Liver (tissue), 3 donors: ENCODE data around the gene MTHFD2L.

Experiments used
- CTCF ChIP-seq: fragments of 150-350 bp; IDR thresholded peaks from 2 replicates; pipeline ENCODE4 v1.5.1; 2017; ENCODE audit warnings: improper control_type of control experiment, low read depth, low read length; ENCODE audit not compliant: missing input control
- FOXA2 ChIP-seq: IDR thresholded peaks from 2 replicates; pipeline ENCODE4 v1.6.1; 2016; ENCODE audit warnings: antibody characterized with exemption
- GABPA ChIP-seq, 2 donors: IDR thresholded peaks in 1 of 2; conservative IDR thresholded peaks in 1 of 2; 2 replicates each; pipeline ENCODE4 v1.6.1; 2016; ENCODE audit warnings: antibody characterized with exemption in 2 of 2, mild to moderate bottlenecking in 1 of 2, moderate library complexity in 1 of 2
- HNF4A ChIP-seq, 2 donors: conservative IDR thresholded peaks; 2 replicates each; pipeline ENCODE4 v1.6.1; 2016; ENCODE audit warnings: antibody characterized with exemption in 2 of 2, mild to moderate bottlenecking in 2 of 2
- JUND ChIP-seq, 2 donors: IDR thresholded peaks; 2 replicates each; pipeline ENCODE4 v1.6.1; 2016; ENCODE audit warnings: antibody characterized with exemption in 2 of 2
- MAX ChIP-seq: IDR thresholded peaks from 2 replicates; pipeline ENCODE4 v1.6.1; 2016; ENCODE audit warnings: antibody characterized with exemption
- RAD21 ChIP-seq, 2 donors: IDR thresholded peaks; 2 replicates each; pipeline ENCODE4 v1.6.1; 2016; ENCODE audit warnings: antibody characterized with exemption in 2 of 2, mild to moderate bottlenecking in 2 of 2
- REST ChIP-seq: IDR thresholded peaks from 2 replicates; pipeline ENCODE4 v1.6.1; 2016; ENCODE audit warnings: antibody characterized with exemption, mild to moderate bottlenecking
- RXRA ChIP-seq, 2 donors: IDR thresholded peaks; 2 replicates each; pipeline ENCODE4 v1.6.1; 2017 to 2018; ENCODE audit warnings: antibody characterized with exemption in 2 of 2, mild to moderate bottlenecking in 1 of 2
- SP1 ChIP-seq: IDR thresholded peaks from 2 replicates; pipeline ENCODE4 v1.6.1; 2018; ENCODE audit warnings: antibody characterized with exemption, mild to moderate bottlenecking
- YY1 ChIP-seq: IDR thresholded peaks from 2 replicates; pipeline ENCODE4 v1.6.1; 2016; ENCODE audit warnings: antibody characterized with exemption, mild to moderate bottlenecking
- ZBTB33 ChIP-seq: IDR thresholded peaks from 2 replicates; pipeline ENCODE4 v1.6.1; 2016; ENCODE audit warnings: antibody characterized with exemption
- TF ChIP-seq, protein P1 (sequence below): IDR thresholded peaks from 2 replicates; pipeline ENCODE4 v1.6.1; 2016; ENCODE audit warnings: antibody characterized with exemption
- donor health status: healthy.
- donor health status: healthy.

GRCh38 chr4:74309223-74309622 lies 151.3 kb downstream of the MTHFD2L start:
- no peak for TF ChIP-seq CTCF
- no peak for TF ChIP-seq MAX
- TF ChIP-seq JUND (IDR thresholded peaks at IDR 0.05), result no peak
- TF ChIP-seq REST, result no peak
- no peak for TF ChIP-seq YY1
- no peak for TF ChIP-seq RXRA (IDR thresholded peaks at IDR 0.05)
- no peak for TF ChIP-seq HNF4A (conservative IDR thresholded peaks at IDR 0.05)
- no peak for TF ChIP-seq FOXA2
- TF ChIP-seq ZBTB33, result no peak
- no peak for TF ChIP-seq RAD21 (IDR thresholded peaks at IDR 0.05)
- TF ChIP-seq SP1, result no peak
- TF ChIP-seq, protein P1, sequence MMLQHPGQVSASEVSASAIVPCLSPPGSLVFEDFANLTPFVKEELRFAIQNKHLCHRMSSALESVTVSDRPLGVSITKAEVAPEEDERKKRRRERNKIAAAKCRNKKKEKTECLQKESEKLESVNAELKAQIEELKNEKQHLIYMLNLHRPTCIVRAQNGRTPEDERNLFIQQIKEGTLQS, result no peak
- no peak for TF ChIP-seq GABPA (IDR thresholded peaks at IDR 0.05 in 1 of 2, conservative IDR thresholded peaks at IDR 0.05 in 1 of 2)
